NCI-H2107 (cell line): ENCODE results near the gene STRN4.
"Not testable (repeated sequence)": the region's sequence is repeated elsewhere in the genome, so short reads cannot be mapped to it uniquely, and the experiment has no call there.

ENCODE experiments used
- DNase-seq: peaks from one replicate; lab custom pipeline; 2025; lab: John Stamatoyannopoulos, UW

STRN4 gene

GRCh38 chr19:46772170-46773017, 26.1 kb upstream of the STRN4 start:
- no peak for DNase-seq

- DNase-seq, result not testable (repeated sequence)
Observed at GRCh38 chr19:46768746-46769145, 22.5 kb upstream of the STRN4 start.

GRCh38 chr19:46766569-46767317, 20.5 kb upstream of the STRN4 start:
- no peak for DNase-seq

- no peak for DNase-seq
Observed at GRCh38 chr19:46764817-46765291, 18.6 kb upstream of the STRN4 start.

GRCh38 chr19:46762245-46762890, 16.1 kb upstream of the STRN4 start:
- DNase-seq, result no peak

- DNase-seq, result no peak
Observed at GRCh38 chr19:46761418-46761831, 15.2 kb upstream of the STRN4 start.

GRCh38 chr19:46760897-46761296, 14.6 kb upstream of the STRN4 start:
- not testable (repeated sequence) for DNase-seq

GRCh38 chr19:46760363-46760762, 14.1 kb upstream of the STRN4 start:
- no peak for DNase-seq

GRCh38 chr19:46759817-46760333, 13.6 kb upstream of the STRN4 start:
- DNase-seq, result no peak

- no peak for DNase-seq
Observed at GRCh38 chr19:46759206-46759605, 13.0 kb upstream of the STRN4 start.

GRCh38 chr19:46756544-46756888, 10.3 kb upstream of the STRN4 start:
- no peak for DNase-seq

GRCh38 chr19:46755853-46756543, 9.7 kb upstream of the STRN4 start:
- DNase-seq, result no peak

GRCh38 chr19:46755077-46755852, 9.0 kb upstream of the STRN4 start:
- no peak for DNase-seq

GRCh38 chr19:46753420-46754155, 7.3 kb upstream of the STRN4 start:
- no peak for DNase-seq

GRCh38 chr19:46748325-46749109, 2.3 kb upstream of the STRN4 start:
- no peak for DNase-seq

GRCh38 chr19:46745521-46746280, 549 bp downstream of the STRN4 start, which contains the start of gene FKRP:
Gene FKRP (plus strand): TSS chr19:46746057. CDS start chr19:46755451, 9,394 bp downstream.
- no peak for DNase-seq

- DNase-seq, result no peak
Observed at GRCh38 chr19:46745030-46745429, 1.2 kb downstream of the STRN4 start.

- DNase-seq, result no peak
Observed at GRCh38 chr19:46744005-46744691, 2.1 kb downstream of the STRN4 start.
